HepG2 (cell line): ENCODE results near the gene TATDN2. TPM values are rescaled to one million over a fixed set of nuclear protein-coding genes. Genes with fewer than 3 reads are reported as not detected.

Source experiments
- AHR ChIP-seq: IDR thresholded peaks from 2 replicates; pipeline ENCODE4 v1.6.1; 2018; ENCODE audit warnings: missing genetic modification reagents, missing compliant biosample characterization
- GATAD1 ChIP-seq: IDR thresholded peaks from 2 replicates; pipeline ENCODE4 v1.6.1; 2016; ENCODE audit warnings: missing genetic modification reagents, missing compliant biosample characterization
- GZF1 ChIP-seq: sonication (generic); formaldehyde crosslinking; IDR thresholded peaks from 2 replicates; pipeline ENCODE4 v1.5.1; 2020; ENCODE audit warnings: mild to moderate bottlenecking, missing genetic modification reagents
- HNRNPLL ChIP-seq: fragments of 200-400 bp; formaldehyde crosslinking; IDR thresholded peaks from 2 replicates; pipeline ENCODE4 v1.6.1; 2017; ENCODE audit warnings: mild to moderate bottlenecking, low read depth, low read length; ENCODE audit not compliant: poor library complexity, severe bottlenecking
- ONECUT2 ChIP-seq: sonication (generic); formaldehyde crosslinking; IDR thresholded peaks from 2 replicates; pipeline ENCODE4 v1.4.0; 2020; ENCODE audit warnings: missing genetic modification reagents
- POLR2A ChIP-seq, 2 experiments: IDR thresholded peaks; 2 replicates each; pipeline ENCODE4 v1.6.1; 2011; ENCODE audit warnings: low read depth in 2 of 2, low read length in 2 of 2, mild to moderate bottlenecking in 1 of 2, moderate library complexity in 1 of 2; ENCODE audit not compliant: insufficient read depth in 1 of 2
- RORA ChIP-seq: sonication (generic); formaldehyde crosslinking; IDR thresholded peaks from 2 replicates; pipeline ENCODE4 v1.5.0; 2020; ENCODE audit warnings: mild to moderate bottlenecking, missing genetic modification reagents, moderate library complexity
- SATB2 ChIP-seq: sonication (generic); formaldehyde crosslinking; IDR thresholded peaks from 2 replicates; pipeline ENCODE4 v1.5.0; 2020; ENCODE audit warnings: missing genetic modification reagents
- SMAD9 ChIP-seq: sonication (generic); formaldehyde crosslinking; IDR thresholded peaks from 2 replicates; pipeline ENCODE4 v1.5.1; 2020; ENCODE audit warnings: mild to moderate bottlenecking, missing genetic modification reagents
- SMARCC2 ChIP-seq: fragments of 450-650 bp; IDR thresholded peaks from 2 replicates; pipeline ENCODE4 v1.6.1; 2017; ENCODE audit warnings: antibody characterized with exemption, mild to moderate bottlenecking
- YEATS2 ChIP-seq: sonication (generic); formaldehyde crosslinking; IDR thresholded peaks from 2 replicates; pipeline ENCODE4 v1.4.0; 2020; ENCODE audit warnings: missing genetic modification reagents, borderline replicate concordance
- ZNF253 ChIP-seq: sonication (generic); formaldehyde crosslinking; IDR thresholded peaks from 2 replicates; pipeline ENCODE4 v1.8.0; 2022; ENCODE audit warnings: mild to moderate bottlenecking, missing genetic modification reagents, borderline replicate concordance
- ZNF558 ChIP-seq: sonication (generic); formaldehyde crosslinking; IDR thresholded peaks from 2 replicates; pipeline ENCODE4 v1.9.0; 2022; ENCODE audit warnings: mild to moderate bottlenecking, missing genetic modification reagents, borderline replicate concordance
- ZNF616 ChIP-seq: sonication (generic); formaldehyde crosslinking; IDR thresholded peaks from 2 replicates; pipeline ENCODE4 v1.5.0; 2020; ENCODE audit warnings: low read depth, mild to moderate bottlenecking, missing genetic modification reagents
- polyA plus RNA-seq, 8 experiments: library from polyadenylated mRNA; depleted of rRNA in 3 of 8; stranded (reverse) in 7 of 8; unstranded in 1 of 8; fragments of >200 nt; fragmentation: Illumina TruSeq in 4 of 8; extraction: Trizol in 4 of 8; gene quantifications; 2 replicates each; pipeline versions ENCODE4 v1.2.1 to v1.2.3, GENCODE V29; 2011 to 2016; ENCODE audit warnings: low read depth in 4 of 8, missing spikeins in 1 of 8, mixed read lengths in 1 of 8; ENCODE audit not compliant: insufficient read depth in 1 of 8
- total RNA-seq, 5 experiments: library from RNA; depleted of rRNA; stranded (reverse); fragments of >200 nt; fragmentation: Illumina TruSeq; extraction: Trizol; gene quantifications; 2 replicates each; pipeline ENCODE4 v1.2.3, GENCODE V29; 2016; ENCODE audit warnings: low read depth in 1 of 5
- TF ChIP-seq, protein P1 (sequence below): sonication (generic); formaldehyde crosslinking; IDR thresholded peaks from 2 replicates; pipeline ENCODE4 v1.4.0; 2020; ENCODE audit warnings: missing genetic modification reagents, borderline replicate concordance
- TF ChIP-seq, protein P2 (sequence below), 2 experiments: sonication (generic) in 1 of 2; formaldehyde crosslinking in 1 of 2; IDR thresholded peaks; 2 replicates each; pipeline versions ENCODE4 v1.6.1 to v1.9.0; 2014 to 2022; ENCODE audit warnings: antibody characterized with exemption in 1 of 2, borderline replicate concordance in 1 of 2, inconsistent platforms in 1 of 2, low read depth in 1 of 2, missing genetic modification reagents in 1 of 2
- TF ChIP-seq, protein P3 (sequence below): IDR thresholded peaks from 2 replicates; pipeline ENCODE4 v1.6.1; 2012; ENCODE audit warnings: low read length, improper control_type of control experiment

Gene TATDN2
- total and polyA plus RNA-seq, 2 of the 13 experiments (the other 11 are each of a cell fraction or from before 2014, with no cell fraction given): 12.1 to 21.9 TPM

DNA sequence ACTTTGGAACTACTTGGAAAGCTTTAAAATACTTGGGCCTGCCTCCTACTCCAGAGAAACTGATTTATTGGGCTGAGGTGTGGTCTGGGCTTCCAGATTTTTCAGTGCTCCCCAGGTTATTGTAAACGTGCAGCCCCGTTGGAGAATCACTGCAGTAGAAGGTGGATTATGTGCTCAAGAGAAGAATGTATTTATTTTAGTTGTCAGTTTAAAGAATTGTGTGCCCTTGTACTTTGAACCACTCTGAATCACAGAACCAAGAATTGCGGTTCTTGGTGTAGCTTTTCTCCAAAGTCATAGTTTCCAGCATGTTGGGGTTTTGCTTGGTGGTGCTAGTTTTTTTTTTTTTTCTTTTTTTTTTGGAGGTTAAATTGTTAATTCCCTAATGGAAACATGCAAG, 1.6 kb downstream of the TATDN2 start (continued):
- TF ChIP-seq POLR2A (IDR thresholded peaks at IDR 0.05; ENCODE audit: insufficient read depth in 1 of 2, low read depth in 2 of 2, low read length in 2 of 2) (no peak), ONECUT2 (CRISPR knock-in tag) (no peak), GATAD1 (CRISPR knock-in tag) (no peak), SMAD9 (CRISPR knock-in tag) (no peak), YEATS2 (no peak), ZNF558 (no peak), RORA (no peak), GZF1 (CRISPR knock-in tag) (no peak), HNRNPLL (no peak), SMARCC2 (no peak), ZNF253 (CRISPR knock-in tag) (no peak), ZNF616 (CRISPR knock-in tag) (no peak), AHR (CRISPR knock-in tag) (no peak), SATB2 (CRISPR knock-in tag) (no peak)
- TF ChIP-seq, protein P1, sequence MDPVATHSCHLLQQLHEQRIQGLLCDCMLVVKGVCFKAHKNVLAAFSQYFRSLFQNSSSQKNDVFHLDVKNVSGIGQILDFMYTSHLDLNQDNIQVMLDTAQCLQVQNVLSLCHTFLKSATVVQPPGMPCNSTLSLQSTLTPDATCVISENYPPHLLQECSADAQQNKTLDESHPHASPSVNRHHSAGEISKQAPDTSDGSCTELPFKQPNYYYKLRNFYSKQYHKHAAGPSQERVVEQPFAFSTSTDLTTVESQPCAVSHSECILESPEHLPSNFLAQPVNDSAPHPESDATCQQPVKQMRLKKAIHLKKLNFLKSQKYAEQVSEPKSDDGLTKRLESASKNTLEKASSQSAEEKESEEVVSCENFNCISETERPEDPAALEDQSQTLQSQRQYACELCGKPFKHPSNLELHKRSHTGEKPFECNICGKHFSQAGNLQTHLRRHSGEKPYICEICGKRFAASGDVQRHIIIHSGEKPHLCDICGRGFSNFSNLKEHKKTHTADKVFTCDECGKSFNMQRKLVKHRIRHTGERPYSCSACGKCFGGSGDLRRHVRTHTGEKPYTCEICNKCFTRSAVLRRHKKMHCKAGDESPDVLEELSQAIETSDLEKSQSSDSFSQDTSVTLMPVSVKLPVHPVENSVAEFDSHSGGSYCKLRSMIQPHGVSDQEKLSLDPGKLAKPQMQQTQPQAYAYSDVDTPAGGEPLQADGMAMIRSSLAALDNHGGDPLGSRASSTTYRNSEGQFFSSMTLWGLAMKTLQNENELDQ: no peak
- TF ChIP-seq, protein P2, sequence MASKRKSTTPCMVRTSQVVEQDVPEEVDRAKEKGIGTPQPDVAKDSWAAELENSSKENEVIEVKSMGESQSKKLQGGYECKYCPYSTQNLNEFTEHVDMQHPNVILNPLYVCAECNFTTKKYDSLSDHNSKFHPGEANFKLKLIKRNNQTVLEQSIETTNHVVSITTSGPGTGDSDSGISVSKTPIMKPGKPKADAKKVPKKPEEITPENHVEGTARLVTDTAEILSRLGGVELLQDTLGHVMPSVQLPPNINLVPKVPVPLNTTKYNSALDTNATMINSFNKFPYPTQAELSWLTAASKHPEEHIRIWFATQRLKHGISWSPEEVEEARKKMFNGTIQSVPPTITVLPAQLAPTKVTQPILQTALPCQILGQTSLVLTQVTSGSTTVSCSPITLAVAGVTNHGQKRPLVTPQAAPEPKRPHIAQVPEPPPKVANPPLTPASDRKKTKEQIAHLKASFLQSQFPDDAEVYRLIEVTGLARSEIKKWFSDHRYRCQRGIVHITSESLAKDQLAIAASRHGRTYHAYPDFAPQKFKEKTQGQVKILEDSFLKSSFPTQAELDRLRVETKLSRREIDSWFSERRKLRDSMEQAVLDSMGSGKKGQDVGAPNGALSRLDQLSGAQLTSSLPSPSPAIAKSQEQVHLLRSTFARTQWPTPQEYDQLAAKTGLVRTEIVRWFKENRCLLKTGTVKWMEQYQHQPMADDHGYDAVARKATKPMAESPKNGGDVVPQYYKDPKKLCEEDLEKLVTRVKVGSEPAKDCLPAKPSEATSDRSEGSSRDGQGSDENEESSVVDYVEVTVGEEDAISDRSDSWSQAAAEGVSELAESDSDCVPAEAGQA (IDR thresholded peaks at IDR 0.05; ENCODE audit: low read depth): no peak
- TF ChIP-seq, protein P2 (CRISPR knock-in tag; IDR thresholded peaks at IDR 0.05; ENCODE audit: borderline replicate concordance): no peak
- TF ChIP-seq, protein P3, sequence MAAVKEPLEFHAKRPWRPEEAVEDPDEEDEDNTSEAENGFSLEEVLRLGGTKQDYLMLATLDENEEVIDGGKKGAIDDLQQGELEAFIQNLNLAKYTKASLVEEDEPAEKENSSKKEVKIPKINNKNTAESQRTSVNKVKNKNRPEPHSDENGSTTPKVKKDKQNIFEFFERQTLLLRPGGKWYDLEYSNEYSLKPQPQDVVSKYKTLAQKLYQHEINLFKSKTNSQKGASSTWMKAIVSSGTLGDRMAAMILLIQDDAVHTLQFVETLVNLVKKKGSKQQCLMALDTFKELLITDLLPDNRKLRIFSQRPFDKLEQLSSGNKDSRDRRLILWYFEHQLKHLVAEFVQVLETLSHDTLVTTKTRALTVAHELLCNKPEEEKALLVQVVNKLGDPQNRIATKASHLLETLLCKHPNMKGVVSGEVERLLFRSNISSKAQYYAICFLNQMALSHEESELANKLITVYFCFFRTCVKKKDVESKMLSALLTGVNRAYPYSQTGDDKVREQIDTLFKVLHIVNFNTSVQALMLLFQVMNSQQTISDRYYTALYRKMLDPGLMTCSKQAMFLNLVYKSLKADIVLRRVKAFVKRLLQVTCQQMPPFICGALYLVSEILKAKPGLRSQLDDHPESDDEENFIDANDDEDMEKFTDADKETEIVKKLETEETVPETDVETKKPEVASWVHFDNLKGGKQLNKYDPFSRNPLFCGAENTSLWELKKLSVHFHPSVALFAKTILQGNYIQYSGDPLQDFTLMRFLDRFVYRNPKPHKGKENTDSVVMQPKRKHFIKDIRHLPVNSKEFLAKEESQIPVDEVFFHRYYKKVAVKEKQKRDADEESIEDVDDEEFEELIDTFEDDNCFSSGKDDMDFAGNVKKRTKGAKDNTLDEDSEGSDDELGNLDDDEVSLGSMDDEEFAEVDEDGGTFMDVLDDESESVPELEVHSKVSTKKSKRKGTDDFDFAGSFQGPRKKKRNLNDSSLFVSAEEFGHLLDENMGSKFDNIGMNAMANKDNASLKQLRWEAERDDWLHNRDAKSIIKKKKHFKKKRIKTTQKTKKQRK: no peak
